ENCODE data around the gene TEX29.

The TEX29 gene

DNA sequence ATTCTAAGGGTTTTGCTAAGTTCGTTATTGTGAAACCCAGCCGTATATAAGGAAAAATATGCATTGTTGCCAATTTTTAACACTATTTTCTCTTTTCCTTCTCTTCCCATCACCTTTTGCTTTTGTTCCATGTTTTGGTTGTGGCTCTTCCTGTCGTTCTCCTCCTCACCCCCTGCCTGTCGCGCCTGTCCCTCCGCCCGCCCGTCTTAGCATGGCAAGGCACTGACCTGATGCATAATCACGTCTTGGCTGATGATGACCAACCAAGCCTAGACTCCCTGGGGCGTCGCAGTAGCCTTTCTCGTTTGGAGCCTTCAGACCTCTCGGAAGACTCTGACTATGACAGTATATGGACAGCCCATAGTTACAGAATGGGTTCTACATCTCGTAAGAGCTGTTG lies 28.5 kb upstream of the TEX29 start:
- no peak for DNase-seq (ENCODE audit: low spot score)

DNA sequence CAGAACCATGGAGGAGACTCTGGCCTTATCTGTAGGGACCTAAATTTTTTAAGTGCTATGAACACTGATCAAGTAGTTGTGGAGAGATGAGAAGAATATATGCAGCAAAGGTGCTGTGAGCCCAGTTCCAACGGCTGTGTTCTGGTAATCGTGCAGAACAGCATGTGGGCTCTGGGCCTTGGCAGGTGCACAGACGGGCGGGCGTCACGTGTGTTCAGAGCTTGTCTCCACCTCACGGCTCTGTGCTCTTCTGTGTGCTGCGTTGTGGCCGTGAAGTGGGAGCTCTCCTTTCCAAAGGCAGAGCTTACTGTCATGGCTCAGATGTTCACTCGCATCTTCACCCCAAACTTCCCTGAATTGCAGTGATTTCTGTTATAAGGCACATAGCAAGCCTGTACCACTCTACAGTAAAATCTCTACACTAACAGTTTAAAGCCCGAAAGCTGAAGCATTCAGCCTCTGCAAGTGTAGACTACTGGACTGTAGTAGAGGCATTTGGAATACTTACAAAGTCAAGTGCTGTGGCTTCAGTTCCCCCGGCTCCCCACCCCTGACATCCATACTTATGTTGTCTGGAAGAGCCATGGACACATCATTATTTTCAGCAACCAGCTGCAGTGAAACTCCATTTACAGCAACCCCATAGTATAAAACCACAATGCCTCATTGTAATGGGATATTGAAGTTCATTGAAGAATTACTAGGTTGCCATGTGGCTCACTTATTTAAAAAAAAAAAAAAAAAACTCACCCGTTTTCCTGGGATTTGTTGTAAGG lies 27.5 kb upstream of the TEX29 start:
- no peak for DNase-seq (ENCODE audit: low spot score)

DNA sequence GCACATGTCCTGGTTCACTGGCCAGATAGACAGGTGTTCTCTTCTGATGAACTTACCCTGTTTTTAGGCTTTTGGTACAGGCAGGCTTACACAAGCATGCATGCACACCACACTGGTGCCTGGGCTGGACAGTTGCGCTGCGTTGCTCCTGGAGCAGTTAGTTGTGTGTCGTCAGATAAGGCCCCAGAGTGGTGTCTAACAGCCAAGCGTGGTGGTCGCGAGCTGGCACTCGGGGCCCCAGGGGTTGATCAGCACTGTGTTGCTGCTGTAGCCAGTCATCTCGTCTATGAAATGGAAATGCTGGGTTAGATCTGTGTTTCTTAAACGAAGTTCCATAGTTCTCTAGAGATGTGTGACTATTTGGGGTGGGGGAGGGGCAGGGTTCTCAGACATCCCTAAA lies 24.6 kb upstream of the TEX29 start:
- no peak for DNase-seq (ENCODE audit: low spot score)

DNA sequence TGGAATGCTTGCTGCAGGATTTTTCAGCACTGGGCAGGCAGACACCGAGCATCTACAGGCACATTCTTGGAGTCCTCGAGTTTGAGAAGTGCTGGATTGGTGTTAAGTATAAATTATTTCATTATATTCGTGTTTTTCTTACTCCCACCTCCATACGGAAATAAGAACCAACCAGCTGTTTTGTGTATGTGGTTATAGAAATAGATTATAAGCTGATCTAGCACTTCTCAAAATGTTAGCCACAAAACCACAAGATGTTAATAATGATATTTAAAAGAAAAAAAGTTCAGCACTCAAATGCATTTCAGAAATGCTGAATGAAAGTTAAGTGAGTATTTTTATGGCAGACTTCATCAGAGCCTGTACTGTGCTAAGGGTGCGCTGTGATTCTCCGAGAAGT lies 24.0 kb upstream of the TEX29 start:
- no peak for DNase-seq (ENCODE audit: low spot score)

DNA sequence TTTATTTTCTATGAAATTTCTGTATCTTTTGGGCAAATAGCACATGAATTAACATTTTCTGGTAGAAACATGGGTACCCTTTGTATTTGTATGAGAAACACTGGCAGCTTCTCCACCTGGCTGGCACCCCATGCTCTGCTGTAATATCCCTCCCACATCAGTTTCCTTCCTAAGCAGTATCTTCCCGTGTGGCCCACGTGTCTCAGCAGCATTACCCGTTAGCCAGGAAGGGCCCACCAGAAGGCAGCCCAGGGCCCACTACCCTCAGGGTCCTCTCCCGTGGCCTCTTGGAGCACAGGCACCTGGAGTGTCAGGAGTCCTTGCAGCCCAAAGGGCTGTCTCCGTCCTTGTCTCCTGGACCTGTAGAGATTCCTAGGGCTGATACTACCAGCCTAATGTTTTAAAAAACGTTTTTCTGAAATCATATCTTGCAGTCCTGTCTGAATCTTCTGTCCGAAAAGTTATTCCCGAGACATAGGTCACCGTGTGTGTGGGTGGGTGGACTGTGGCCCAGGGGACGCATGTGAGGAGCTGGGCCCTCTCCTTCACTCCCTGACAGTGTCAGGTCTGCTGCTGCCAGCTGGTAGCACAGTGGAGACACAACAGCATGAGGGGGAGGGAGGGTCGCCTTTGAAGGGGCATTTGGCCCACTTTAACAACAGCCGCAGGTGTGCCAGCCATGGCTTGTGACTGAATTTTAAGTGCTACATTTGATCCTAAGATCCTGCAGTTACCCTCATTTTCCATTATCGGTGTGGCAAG lies 22.0 kb upstream of the TEX29 start:
- DNase-seq (ENCODE audit: low spot score): no peak

DNA sequence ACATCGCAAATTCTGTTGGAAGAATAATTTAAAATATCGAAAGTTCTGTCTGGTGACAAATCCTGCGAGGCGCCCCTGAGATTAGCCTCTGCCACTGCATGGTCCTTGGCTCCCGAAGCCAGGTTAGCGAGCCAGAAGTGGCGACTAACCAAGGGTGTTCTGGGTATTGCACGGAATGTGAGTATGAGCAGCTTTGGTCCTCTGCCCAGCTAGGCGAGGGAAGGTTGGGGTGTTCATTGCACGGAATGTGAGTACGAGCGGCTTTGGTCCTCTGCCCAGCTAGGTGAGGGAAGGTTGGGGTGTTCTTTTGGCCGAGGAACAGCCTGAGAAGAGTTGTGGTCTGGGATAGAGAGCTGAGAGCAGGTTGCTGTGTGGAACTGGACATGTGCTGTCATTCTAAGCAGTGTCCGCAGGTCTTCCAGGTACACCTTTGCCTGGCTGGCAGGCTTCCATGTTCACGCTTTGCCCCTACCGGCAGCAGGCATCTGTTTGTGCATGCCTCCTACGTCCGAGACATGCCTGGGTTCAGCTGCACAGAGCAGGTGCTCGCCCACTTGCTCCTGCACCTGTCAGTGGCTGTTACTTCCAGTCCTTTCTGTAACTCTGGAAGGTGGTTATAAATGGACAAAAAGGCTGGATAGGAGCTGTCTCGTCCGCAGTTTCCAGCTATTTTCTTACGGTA lies 18.3 kb upstream of the TEX29 start:
- DNase-seq (ENCODE audit: low spot score): no peak

DNA sequence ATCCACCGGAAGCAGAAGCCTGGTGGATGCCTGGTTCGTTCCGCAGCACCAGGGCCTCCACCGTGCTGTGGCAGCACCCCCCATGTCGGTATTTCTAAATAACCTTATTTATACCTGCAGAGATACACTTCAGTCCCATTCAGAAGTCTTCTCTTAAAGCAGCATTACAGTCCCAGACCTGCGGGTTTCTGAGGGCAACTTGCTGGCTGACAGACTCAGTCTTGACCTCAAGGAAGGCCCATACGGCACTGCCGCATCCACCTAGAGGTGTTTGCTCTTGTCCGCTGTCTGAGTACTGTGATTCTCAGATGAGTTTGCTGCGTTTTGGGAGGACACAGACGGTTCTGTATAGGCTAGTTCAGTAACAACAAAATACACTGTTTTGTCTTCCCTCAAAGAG lies 16.9 kb upstream of the TEX29 start:
- DNase-seq (ENCODE audit: low spot score): no peak

DNA sequence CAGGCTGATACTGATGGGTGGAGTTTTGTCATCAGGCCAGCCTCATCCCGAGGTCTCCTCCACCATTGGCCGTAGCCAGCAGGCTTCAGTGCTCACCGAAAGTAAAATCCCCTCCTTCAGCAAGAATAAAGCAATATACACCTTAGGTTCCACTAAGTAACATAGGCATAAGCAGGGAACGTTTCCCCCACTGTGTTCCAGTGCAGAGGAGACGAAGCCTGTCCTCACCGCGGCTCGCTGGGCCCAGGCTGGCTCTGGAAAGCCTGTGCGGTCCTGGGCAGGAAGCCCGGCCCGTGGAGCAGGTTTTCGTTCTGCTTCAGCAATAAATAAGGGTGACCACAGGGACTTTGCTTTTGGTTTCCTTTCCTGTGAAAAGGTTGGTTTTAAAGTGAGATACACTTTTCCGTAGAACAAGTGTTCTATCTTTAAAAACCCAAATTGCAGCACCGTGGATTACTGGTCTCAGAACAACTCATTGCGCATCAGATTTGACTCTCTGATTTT lies 16.3 kb upstream of the TEX29 start:
- DNase-seq (ENCODE audit: low spot score): no peak

DNA sequence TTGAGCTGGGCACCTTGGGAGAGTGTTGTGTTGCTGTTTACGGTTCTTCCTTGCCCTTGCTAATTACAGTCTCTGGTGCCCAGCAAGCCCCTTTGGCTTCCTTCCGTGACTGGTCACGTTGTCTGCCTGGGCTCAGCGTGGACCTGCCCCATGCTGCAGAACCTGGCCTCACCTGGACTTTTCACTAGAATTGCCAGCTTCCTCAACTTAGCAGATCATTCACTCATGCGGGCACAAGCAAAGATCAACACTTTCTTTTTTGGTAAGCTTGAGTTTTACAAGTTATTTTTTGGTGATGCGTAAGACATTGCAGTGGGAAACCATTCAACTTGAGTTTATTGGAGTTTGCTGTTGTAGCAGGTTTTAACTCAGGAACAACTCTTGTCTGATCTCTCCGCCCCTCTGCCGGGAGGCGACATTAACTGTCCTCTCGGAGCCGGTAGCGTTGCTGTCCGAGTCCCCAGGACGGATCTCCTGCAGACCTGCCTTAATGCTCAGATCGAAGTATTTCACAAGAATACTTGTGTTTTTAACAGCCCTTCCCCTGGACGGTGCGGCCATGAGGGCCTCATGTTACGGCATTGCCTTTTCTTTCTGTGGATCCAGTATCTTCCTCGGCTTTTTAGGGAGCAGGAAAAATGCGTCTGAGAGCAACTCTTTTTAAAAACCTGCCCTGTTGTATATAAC lies 15.7 kb upstream of the TEX29 start:
- no peak for DNase-seq (ENCODE audit: low spot score)

DNA sequence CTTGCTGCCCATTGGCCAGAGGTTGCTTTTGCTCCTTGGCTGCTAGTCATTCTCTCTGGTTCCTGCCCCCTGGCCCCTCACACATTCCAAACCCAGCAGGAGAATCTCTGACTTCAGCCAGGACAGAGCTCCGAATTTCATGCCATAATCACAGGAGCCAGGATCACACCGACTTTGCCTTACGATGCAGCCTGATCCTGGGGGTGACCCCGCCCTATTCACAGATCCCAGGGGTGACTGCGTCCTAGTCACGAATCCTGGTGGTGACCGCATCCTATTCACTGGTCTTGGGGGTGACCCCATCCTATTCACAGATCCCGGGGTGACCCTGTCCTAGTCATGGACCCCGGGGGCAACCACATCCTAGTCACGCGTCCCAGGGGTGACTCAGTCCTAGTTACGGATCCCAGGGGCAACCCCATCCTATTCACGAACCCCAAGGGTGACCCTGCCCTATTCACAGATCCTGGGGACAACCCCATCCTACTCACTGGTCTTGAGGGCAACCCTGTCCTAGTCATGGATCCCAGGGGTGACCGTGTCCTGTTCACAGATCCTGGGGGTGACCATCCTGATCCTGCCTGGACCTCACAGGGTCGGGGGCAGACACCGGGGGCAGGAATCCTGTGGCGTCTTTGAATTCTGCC lies 7.4 kb upstream of the TEX29 start:
- no peak for DNase-seq (ENCODE audit: low spot score)

DNA sequence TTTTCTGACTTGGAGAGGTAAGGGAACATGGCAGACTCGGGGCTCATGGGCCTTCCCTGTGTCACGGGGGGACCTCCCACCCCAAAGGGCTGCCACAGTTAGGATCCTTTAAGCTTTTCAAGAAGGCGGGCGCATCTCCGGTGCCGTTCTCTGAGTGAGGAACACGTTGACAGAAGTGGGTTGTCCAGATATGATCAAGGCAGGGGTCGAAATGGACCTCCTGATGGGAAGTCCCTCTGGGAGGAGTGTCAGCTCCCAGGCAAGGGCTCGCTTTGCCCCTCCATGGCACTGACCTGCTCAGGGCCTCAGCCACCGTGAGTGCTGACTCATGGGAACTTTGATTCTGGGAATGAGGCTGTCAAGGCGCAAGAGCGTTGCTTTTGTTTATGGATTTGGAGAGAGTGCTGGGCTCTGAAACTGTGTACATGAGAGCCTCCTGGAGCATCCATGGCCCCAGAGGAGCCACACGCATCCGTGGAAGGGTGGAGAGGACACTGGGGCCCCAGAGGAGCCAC lies 6.5 kb upstream of the TEX29 start:
- no peak for DNase-seq (ENCODE audit: low spot score)

DNA sequence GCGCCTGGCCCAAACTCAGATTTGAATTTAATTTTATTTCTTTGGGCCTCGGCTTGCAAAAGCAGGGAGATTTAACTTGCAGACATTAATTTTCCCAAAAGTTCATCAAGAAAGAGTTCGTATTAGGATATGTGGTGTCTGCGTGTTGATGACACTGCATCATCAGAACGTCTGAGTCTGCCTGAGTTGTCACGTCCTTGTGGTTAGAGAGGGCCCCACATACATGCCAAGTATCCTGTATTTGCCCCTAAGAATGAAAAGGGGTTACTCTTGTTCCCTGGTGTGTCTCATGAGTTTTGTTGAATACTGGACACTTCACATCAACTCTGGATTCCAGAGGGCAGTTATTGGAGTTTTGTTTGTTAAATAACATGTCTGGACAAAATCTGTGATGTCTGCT lies 5.6 kb upstream of the TEX29 start:
- peak; percentile 34 for DNase-seq (ENCODE audit: low spot score)

DNA sequence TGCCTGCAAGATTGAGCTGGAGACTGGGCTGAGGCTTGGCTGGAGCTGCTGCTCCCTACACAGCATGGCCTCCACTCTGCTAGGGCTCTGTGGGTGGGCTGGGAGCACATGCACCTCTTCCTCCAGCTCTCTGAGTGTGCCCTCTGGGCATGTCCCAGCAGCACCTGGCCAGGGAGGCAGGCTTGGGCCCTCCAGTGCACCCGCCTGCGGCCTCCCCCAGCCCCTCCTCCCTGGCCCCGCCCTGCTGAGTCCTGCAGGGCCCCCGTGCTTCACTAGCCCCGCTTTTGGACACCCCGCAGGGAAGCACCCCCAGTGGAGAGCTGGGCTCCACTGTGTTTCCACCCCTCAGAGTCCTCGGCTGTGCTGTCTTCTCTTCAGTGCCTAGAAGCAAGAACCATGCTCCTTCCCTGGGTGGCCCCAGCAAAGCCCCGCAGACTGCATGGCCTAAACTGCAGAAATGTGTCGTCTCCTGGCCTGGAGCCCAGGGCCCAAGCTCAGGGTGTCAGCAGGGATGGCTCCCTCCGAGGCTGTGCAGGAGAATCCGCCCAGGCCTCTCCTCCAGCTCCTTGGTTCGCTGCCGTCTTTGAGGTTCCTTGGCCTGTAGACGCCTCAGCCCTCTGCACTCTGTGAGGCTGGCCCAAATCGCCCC lies 5.0 kb upstream of the TEX29 start:
- DNase-seq (ENCODE audit: low spot score): no peak

DNA sequence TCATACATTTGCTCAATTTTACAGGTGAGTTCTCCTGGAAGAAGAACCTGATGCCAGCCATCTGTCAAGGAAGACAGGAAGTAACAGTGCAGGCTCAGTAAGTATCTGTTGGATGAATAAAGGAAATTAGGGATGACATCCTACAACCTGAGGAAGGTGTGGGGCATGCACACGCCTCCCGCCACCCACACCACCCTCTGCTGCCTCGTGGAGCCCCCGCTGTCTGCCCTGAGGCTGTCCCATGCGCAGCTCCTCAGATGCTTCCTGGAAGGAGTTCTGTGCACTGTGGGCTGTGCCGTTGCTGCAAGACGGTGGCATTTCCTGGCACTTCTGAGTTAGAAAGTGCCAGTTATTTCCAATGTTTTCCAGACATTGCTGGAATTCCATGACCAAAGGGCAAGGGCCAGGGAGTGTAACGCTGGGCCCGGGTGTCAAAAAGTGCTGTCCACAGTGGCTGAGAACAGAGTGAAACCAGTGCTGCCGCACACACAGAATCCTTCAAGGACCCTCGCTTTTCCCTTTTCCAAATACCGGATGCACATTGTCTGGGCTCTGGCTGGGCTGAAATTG lies 4.2 kb upstream of the TEX29 start:
- DNase-seq (ENCODE audit: low spot score): no peak

DNA sequence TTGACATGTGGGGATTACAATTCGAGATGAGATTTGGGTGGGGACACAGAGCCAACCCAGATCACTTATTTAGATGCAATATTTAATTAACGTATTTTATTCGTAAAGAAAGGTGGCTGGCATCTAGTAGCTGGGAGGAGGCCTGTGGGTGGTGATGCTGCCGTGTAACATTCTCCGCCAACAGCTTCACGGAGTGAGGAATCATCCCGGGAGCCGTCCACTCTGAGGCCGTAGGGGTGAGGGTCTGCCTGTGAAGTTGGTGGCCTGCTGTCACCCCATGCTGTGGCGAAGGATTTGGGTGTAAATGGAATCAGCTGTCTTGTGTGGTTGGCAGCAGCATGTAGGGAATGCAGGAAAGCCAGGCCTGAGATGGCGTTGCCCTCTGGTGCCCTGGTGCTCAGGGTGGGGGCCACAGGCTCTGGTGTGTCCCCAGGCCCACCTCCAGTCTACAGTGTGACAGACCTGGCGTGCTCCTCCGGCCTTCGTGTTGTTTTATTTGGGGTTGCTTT lies 3.3 kb upstream of the TEX29 start:
- DNase-seq (ENCODE audit: low spot score): no peak

DNA sequence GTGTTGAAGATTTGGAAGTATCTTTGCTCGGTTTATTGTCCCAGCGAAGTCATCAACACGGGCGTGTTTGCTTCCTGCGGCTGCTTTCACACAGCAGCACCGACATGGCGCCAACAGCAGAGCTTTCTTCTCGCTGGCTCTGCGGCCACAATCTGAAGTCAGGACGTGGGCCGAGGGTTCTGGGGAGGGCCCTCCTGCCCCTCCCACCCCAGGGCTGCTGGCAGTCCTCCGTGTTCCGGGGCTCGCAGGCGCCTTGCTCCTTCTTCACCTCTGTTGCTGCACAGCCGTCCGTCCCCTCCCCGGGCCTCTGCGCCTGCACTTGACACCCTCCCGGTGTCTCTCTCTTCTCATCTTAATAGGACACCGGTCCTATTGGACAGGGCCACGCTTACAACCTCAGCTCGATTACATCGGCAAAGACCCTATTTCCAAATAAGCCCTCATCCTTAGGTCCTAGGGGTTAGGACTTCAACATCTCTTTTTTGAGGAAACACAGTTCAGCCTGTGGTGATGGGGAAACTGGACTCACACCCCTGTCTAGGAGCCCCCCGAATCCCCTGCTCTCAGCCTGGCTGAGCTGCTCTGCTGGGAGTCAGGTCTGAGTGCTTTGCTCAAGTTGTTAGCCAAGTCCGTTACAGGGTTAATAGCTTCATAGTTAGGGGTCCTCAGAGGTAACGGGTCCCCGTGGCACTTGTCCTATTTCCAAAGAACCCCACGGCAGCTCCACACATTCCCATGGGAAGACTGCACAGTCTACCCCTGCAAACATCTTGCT lies 2.7 kb upstream of the TEX29 start:
- DNase-seq (ENCODE audit: low spot score): no peak

DNA sequence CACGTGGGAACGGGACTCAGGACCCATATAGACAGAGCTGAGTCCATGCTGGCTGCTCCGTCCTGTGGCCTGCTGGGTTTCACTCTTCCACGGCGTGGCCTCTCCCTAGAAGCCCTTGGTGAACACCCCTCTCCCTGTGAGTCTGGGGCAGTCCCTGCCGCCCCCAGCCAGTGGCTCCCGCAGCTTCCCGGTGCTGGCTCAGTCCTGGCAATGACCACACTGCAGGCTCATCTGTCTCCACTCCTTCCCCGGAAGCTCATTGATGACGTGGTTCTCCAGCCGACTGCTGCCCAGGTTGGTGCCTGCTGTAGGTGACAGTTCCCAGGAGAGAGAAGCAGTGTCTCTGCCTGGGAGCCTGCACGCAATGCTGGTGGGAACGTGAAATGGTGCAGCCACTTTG lies 2.1 kb upstream of the TEX29 start:
- DNase-seq (ENCODE audit: low spot score): no peak

DNA sequence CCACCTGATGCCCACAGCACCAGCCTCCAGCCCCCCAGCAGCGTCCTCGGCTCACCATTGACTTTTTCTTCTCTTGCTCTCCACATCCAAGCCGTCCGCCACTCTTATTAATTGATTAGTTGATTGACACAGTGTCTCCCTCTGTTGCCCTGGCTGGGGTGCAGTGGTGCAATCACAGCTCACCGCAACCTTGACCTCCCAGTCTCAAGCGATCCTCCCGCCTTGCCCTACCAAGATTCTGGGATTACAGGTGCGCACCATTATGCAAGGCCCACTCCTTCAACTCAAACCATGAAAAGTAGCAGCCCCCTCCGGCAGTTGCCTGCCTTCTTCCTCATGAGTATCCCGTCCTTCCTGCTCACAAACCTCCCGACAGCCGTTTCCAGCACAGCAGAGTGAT lies 921 bp upstream of the TEX29 start:
- DNase-seq (ENCODE audit: low spot score): no peak

DNA sequence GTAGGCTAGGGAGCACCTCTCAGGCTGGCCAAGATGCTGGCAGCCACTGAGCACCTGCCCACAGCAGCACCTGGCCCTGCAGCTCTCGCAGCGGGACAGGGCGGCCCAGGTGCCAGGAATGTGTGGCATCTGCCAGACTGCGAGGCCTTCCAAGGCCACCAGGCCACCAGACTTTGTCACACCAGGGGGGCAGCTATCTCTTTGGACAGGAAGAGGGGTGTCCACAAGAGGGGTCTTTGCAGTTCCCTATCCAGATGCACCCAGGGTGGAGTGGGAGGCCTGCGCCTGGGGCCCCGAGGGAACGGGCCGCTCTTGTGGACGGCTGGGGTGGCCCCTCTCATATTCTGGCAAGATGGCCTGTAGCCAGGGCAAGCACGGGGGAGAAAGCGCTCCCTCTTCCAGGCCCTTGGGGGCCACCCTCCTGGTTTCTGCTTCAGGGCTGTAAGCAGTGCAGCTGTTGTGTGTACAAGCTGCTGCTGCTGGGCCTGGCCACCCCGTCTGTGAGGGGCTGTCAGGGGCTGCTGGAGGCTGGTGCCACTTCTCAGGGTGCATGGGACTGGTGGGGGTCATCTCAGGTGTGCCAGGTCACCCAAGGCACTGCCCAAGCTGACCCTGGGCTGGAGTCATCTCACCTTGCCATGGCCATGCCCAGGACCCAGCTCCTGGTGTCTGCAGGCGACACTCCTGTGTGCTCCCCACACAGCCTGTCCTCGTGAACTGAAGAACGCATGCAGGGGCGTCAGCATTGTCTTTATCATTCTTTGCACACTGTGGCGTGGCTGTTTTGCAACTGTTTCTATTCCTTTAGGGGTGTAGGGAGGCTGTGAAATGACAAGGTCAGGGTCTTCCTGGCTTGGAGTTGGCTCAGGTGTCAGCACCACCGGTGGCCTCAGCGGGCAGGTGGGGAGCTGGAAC lies 1.8 kb downstream of the TEX29 start:
- DNase-seq (ENCODE audit: low spot score): no peak
